HG02642 (cell line): ENCODE results near the gene ZNF107.

Source experiments
- ATAC-seq: cut with Tn5 transposase; IDR thresholded peaks from one replicate; pipeline ENCODE4 v1.9.1; 2021; ENCODE audit warnings: mild to moderate bottlenecking; ENCODE audit not compliant: unreplicated experiment, poor library complexity

The ZNF107 gene

GRCh38 chr7:64665980-64666662 is at the start of gene ZNF107:
Gene ZNF107 (plus strand): TSS chr7:64666133. CDS start chr7:64666283, 150 bp downstream.
- peak; percentile 100 for ATAC-seq

GRCh38 chr7:64618785-64619456 is 47.0 kb upstream of the ZNF107 start:
- no peak for ATAC-seq

DNA sequence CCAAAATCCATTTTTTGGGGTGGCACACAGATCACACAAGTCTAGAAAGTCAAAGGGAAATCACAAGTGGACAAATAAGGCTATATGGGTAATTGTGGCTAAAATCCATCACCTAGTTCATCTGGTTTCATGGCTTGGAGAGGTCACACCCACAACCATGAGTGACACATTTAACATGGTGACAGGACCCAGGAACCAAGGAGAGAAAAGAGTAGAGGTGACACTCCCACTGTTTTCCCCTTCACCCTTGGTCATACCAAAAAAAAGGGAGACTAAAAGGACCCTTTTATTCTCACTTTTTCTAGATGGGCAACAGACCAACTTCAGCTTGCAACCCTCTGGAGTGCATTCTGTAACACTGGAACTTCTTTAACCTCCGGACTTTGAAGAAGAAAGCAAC is 46.2 kb upstream of the ZNF107 start:
- no peak for ATAC-seq

GRCh38 chr7:64621656-64622055 is 44.3 kb upstream of the ZNF107 start:
- ATAC-seq: no peak

DNA sequence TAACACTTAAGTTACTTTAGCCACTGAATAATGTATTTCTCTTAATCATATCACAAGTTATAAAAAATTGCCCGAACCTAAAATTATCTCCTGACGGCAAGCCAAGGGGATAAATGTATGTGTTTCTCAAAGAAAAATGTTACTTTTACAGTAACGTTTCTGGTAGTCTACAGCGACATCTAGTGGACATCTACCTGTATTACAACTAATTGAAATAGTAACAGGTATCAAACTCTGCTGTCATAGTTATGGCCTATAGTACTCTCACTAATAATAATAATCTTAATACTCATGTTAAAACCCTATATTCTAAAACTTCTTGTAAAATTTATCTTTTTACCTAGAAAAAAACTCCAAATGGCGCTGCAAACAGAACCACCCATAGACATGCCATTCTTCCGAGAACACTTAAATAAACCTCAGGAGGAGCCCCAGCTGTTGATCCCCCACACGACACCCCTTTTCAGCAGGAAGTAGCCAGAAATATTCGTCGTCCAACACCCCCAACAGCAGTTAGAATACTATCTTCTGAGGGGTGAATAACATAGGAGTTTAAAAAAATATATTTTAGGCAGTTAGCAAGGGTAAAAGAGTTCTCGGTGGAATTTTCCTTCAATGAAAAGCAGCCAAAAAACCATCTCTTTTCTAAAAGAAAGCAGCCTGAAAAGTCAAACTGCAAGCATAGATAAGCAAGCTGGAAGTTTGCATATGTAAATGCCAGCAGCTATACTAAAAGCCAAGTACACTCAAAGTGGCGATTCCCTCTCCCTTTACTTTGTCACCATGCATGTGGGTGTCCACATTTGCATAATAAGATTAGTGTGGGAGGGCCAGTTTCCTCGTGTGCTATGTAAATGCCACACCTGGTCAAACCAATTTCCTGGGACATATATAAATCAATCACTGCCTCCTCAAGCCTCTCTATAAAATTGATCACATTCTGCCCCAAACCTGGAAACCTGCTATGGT is 40.5 kb upstream of the ZNF107 start:
- no peak for ATAC-seq

DNA sequence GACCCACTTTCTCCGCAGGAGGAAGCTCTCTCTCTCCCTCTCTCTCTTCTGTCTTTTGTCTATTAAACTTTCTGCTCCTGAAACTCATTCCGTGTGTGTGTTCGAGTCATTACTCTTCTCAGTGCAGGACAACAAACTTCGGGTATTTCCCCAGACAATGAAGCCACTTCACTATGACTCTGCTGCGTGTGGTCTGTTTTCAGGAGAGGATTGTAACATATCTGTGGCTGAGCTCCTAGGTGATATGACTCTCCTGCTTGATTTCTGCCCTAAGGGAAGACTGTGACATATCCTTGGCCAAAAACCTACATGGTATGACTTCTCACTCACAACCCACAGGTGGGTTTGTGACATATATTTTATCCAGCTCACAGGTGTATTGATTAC is 39.9 kb upstream of the ZNF107 start:
- no peak for ATAC-seq

DNA sequence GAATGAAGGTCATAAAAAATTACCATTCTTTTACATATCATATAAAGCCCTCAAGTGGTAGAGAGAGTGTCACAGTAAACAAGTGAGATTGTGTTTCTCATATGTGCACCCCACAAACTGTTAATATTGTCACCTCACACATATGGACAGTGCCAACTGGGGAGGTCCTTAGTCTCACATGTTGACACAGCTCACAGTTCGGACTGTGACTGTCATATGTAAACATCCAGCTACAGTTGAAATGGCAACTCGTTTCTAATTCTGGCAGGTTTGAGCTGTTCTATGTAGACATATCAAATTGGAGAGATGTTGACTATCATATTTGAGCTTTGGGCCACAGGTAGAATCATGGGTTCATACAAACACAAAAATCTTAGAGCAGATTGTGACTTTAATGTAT is 39.4 kb upstream of the ZNF107 start:
- ATAC-seq: no peak

DNA sequence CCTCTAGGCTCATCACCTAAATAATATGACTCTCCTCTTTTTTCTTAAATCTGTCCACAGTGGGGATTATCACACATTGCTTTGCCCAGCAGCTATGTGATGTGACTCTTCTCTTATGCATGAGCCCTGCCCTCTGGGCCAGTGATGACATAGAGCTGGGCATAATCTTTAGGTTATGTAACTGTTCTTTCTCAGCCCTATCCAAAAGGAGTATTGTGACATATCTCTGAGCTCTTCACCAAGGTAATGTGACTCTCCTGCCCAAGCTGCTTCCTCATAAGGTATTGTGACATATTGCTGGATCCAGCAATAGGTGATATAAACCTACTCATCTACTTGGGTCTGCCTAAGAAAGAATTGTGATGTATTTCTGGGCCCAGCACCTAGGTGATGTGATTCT is 37.7 kb upstream of the ZNF107 start:
- ATAC-seq: no peak

DNA sequence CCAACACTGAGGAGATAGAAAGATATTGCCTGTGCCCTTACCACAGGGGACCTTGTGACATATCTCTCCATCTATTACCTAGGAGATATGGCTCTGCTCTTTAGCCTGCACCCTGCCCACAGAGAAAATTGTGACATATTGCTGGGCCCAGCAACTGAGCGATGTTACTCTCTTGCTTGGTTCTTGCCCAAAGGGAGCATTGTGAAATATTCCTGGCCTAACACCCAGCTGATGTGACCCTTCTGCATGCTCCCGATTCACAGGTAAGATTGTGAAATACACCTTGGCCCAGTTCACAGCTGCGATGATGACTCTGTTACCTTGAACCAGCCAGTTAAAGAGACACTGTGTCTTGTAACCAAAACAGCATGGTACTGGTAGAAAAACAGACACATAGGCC is 37.2 kb upstream of the ZNF107 start:
- ATAC-seq: no peak

GRCh38 chr7:64630496-64630895 is 35.4 kb upstream of the ZNF107 start:
- ATAC-seq: no peak

GRCh38 chr7:64632029-64632428 is 33.9 kb upstream of the ZNF107 start:
- no peak for ATAC-seq

DNA sequence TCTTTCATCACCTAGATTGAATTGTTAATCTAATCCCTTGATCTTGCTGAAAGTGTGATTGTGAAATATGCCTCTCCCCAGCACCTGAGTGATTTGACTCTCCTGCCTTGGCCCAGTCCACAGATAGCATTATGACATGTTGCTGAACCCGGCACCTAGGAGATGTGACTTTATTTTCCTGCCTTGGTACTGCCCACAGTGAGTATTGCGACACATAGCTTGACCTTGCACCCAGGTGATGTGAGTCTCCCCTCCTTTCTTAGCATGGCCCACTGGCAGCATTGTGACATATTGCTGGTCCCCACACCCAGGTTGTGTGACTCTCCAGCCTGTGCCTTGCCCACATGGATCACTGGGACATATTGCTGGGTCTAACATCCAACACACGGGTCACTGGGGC is 32.5 kb upstream of the ZNF107 start:
- no peak for ATAC-seq

DNA sequence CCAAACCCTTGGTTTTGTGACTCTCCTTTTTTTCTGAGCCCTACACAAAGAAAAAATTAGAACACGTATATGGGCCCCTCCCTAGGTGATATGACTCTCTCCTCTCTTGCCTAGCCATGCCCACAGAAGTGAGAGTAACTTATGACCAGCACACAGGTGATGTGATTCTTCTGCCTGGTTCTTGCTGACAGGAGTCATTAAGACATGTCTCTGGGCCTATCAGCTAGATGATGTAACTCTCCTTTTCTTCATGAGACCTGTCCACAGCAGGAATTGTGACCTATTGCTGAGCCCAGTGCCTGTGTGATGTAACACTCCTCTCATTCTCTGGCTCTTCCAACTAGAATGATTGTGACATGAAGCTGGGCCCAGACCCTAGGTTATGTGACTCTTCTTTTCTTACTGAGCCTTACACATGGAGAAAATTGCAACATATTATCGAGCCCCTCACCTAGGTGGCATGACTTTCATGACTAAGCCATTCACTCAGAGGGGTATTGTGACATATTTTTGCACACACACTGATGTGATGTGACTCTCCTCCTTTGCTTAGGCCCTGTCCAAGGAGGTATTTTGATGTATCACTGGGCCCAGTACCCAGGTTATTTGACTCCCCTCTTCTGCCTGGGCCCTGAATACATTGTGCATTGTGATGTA is 31.4 kb upstream of the ZNF107 start:
- ATAC-seq: no peak

DNA sequence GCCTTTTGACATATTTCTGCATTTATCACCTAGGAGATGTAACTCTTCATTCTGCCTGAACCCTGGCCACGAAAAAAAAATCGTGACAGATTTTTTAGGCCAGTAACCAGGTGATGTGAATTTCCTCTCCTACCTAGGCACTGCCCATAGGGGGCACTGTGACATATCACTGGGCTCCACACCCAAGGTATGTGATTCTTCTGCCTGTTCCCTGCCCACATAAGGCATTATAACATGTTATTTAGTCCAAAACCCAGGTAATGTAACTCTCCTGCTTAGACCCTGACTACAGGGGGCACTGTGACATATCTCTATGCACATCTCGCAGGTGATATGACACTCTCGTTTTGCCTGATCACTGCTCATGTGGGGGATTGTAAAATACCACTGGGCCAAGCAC is 29.5 kb upstream of the ZNF107 start:
- no peak for ATAC-seq

GRCh38 chr7:64637521-64638445 is 28.1 kb upstream of the ZNF107 start:
- no peak for ATAC-seq

DNA sequence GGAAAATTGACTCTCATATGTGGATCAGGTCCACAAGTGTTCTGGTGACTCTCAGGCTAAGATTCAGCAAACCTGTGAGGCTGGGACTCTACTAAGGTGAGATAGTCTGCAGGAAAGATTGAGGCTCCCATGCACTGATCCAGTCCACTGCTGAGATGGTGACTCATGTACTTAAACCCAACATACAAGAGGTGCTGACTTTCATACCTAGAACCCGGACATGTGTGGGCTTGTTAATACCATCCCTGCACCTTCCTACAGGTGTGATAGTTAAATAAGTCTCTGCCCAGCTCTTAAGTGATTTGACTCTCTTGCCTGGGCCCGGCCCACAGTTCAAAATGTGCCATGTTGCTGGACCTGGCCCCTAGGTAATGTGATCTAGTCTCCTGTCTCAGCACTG is 27.1 kb upstream of the ZNF107 start:
- no peak for ATAC-seq

GRCh38 chr7:64639267-64640001 is 26.5 kb upstream of the ZNF107 start:
- no peak for ATAC-seq

- ATAC-seq: no peak
These were observed 25.4 kb upstream of the ZNF107 start for GRCh38 chr7:64640504-64640903.

GRCh38 chr7:64642046-64642445 is 23.9 kb upstream of the ZNF107 start:
- ATAC-seq: no peak
